Brain pericyte (primary cell): Measurements from ENCODE around the gene CFAP97D1.
"Not testable (repeated sequence)": the region's sequence is repeated elsewhere in the genome, so short reads cannot be mapped to it uniquely, and the experiment has no call there.

ENCODE experiments used
- DNase-seq: peaks from one replicate; pipeline ENCODE4 v3.0.0-alpha.2; 2012; ENCODE audit warnings: low read depth, low spot score

CFAP97D1 gene

GRCh38 chr17:43768382-43768781 is 11.9 kb upstream of the CFAP97D1 start:
- DNase-seq, result no peak

DNA sequence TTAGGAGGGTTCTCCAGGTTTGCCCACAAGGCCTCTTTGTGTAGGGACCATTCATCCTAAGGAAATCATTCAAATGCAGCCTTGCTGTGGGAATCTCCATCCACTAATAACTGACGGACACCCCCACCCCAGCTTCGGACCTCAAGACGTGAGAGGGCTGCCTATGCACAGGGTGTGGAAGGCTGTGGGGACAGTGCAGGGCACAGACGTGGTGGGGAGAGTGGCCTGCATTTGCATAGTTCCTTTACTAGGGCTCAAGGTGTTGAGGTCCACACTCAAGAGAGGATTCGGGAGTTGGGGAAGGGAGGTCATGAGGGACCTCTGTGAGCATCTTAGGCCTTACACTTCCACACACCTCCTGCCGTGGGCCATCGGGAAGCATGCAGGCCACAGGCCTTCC is 11.3 kb upstream of the CFAP97D1 start:
- no peak for DNase-seq

- DNase-seq, result no peak
Measured at GRCh38 chr17:43769426-43769825, 10.8 kb upstream of the CFAP97D1 start.

GRCh38 chr17:43769859-43770258 is 10.4 kb upstream of the CFAP97D1 start:
- DNase-seq, result no peak

DNA sequence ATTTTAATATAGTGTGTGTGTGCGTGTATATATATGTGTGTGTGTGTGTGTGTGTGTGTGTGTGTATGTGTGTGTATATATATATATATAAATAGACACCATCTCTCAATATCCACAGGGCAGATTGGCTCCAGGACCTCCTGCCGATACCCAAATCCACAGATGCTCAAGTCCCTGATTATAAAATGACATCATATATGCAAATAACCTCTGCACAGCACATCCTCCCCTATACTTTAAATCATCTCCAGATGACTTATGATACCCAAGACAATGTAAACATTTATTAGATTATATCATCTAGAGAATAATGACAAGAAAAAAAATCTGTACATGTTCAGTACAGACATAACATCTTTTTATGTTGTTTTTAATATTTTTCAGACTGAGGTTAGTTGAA is 9.3 kb upstream of the CFAP97D1 start:
- DNase-seq, result no peak

DNA sequence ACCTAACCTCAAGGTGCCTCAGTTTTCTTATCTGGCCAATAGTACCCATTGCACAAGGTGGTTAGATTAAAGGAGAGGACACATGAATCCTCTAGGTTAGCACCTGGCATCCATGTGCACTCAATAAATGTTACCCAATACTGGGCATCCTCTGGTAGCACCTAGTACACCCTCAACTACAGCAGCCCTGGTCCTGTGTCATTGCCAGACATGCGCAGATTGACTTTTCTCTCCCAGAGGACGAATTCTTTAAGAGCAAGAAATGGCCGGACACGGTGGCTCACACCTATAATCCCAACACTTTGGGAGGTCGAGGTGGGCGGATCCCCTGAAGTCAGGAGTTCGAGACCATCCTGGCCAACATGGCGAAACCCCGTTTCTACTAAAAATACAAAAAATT is 8.8 kb upstream of the CFAP97D1 start:
- no peak for DNase-seq

DNA sequence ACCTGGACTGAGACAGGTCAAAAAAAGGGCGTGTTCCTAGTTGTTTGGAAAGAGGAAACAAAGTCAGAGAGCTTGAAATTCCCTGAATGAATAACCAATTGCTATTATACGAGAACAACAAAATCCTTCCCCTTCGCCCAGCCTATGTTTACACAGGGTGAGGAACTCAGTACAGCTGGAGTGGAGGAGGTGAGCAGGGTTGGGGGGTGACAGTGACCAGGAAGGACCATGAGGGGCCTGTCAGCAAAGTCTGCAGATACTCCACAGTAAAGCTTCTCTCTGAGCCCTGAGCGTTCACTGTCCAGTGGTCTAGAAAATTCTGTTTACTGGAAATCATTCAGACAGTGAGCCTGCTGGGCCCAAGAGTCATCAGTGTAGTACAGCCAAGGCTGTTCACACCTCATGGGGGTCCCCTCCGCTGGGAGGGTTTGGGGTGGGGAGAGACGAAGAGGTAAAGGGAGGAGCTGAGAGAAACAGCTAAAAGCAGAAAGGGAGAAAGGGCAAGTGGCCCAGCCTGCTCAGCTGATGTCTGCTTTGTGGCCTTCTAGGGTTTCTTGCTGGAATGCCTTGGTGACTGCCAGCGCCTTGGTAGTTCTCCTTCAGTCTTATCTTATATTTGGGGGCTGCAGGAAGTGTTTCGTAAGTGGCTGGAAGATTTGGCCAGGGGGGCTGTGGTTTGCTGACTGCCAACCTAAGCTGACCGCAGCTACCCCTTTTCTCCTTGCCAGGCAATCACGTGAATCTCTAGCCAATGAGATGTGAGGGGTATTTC is 7.2 kb upstream of the CFAP97D1 start:
- DNase-seq, result no peak

DNA sequence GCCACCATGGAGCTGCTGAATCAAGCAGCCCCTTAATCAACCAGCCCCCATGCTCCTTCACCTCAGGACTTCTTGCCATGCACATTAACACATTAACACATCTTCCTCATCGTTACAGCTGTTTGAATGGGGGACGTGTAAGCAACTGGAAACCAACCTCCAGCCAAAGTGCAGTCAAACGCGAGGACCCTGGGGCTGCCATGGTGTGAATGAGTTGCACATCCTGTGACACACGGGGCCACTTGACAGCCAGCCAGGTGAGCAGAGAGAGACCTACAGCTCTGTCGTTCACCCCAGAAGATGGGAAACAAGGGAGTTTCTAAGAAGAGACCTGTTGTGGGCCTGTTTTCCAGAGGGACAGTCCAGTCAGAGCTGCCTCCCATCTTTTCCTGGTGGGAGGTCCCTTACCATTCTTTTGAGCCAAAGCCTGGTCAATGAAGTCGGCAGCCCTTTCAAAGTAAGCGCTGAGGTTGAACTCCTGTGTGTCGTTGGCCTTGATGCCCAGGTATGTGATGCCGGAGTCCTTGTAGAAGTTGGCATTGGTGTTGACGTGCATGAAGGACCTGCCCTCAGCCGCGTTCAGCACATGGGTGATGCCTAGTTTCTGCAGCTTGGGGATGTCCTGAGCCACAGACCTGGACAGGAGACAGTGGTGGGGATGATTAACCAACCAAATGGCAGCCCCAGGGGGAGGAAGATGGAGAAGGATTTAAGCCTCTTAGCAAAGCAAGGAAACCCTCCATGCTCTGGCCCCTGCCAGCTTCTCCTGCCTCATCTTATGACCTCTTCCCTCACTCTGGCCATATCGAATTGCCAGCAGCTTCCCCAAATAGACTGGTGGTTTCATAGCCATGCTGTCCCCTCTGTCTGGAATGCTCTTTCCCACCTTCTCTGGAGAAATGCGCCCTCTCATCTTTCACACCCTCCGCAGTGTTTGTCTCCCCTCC is 5.7 kb upstream of the CFAP97D1 start:
- DNase-seq, result no peak

DNA sequence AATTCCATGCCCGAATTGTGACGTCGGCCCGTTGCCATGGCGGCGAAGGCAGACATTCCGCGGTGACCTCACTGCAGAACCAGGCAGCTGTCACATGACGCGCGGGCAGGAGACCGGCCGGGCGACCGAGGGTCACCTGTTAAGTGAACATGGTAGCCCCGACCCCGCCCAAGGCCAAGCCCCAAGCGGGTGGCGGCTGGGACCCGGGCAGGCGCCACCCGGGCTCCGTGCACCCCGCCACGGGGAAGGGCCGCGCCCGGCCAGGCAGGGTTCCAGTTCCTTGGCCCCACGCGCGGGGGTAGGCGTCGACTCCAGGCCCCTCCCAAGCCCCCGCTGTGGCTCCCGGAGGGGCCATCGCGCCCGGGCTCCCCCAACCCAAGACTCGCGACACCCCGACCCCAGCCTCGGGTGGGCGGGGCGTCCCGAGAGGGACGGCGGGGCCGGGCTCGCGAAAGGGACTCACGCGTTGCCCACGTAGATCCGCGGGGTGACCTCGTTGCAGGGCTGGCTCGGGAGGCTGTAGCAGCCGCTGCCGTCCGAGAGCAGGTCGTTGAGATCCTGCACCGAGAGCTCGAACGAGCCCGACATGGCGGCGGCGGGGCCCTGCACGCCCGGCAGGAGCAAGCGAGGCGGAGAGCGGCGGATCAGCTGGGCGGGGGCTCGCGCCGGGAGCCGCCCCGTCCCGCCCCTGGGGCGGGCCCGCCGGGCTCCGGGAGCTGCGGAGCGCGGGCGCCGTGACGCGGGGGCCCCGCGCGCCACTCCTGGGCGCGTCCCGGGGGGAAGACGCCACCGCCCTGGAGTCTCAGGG is 1.7 kb upstream of the CFAP97D1 start, which contains the start of gene DUSP3:
Gene DUSP3, minus strand, starts transcription at position 641 of the 808 bp plus-strand sequence. Its CDS starts 53 bp downstream, at position 588.
- DNase-seq, result peak; percentile 53

- DNase-seq, result no peak
Measured at GRCh38 chr17:43779145-43780125, 800 bp upstream of the CFAP97D1 start.

GRCh38 chr17:43782913-43783680 is 2.9 kb downstream of the CFAP97D1 start:
- DNase-seq, result no peak

- no peak for DNase-seq
Measured at GRCh38 chr17:43784068-43784467, 3.8 kb downstream of the CFAP97D1 start.

DNA sequence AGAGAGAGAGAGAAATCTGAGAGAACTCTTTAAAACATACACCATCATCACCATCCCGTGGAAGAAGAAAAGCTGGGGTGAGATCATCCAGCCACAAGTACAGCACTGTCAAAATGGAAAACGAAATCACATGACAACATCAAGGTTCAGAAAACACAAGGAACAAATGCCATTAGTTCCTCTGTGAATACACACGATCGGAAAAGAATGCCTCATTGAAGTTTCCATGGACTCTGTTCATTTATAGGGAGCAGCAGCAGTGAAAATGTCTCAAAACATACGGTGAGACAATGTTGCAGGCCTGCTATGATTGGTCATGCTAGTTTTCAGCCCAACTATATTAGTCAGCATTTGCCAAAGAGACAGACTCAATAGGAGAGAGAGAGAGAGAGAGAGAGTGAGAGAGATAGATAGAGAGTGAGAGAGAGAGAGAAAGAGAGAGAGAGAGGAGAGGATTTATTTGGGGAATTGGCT is 4.4 kb downstream of the CFAP97D1 start:
- DNase-seq, result no peak

DNA sequence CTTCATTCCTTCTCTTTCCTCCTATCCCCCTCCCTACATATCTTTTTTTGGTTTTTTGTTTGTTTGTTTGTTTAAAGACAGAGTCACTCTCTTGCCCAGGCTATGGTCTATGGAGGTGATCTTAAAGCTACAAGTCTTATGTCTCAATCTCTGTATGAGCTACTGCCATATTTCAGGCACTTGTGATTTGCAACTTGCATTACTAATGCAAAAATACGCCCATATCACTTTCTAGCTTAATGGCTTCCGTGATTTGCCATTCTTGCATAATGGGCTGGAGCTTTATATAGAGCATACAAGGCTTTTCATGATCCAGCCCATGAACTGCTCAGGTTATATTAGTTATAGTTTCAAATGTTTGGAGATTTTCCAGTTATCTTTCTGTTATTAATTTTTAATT is 7.5 kb downstream of the CFAP97D1 start:
- DNase-seq, result no peak

DNA sequence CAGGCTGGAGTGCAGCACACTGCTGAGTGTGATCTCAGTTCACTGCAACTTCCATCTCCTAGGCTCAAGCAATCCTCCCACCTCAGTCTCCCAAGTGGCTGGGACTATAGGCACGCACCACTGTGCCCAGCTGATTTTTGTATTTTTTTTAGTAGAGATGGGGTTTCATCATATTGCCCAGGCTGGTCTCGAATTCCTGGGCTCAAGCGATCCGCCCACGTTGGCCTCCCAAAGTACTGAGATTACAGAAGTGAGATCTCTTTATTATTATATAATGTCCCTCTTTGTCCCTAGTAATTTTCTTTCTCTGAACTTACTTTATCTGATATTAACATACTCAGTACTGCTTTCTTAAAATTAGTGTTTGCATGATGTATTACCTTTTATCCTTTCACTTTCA is 8.3 kb downstream of the CFAP97D1 start:
- no peak for DNase-seq

- no peak for DNase-seq
Measured at GRCh38 chr17:43789482-43789881, 9.2 kb downstream of the CFAP97D1 start.

- no peak for DNase-seq
Measured at GRCh38 chr17:43790311-43790940, 10.2 kb downstream of the CFAP97D1 start.

DNA sequence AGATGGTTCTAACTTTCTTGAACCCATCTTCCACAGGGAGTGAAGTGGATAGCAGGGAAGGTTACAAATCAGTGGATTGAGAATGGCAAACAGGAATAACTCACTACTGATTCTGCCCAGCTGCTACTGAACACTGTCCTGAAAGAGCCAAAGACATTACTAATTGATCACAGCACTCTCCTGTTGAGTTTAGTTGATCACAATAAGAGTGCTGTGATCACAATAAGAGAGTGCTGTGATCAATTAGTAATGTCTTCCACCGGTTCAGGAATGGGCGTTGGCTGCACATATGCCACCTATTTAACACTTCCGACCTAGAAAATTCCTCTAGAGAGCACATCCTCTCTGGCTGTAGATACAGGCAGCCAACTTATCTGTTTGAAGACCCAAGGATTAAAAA is 11.4 kb downstream of the CFAP97D1 start:
- no peak for DNase-seq

DNA sequence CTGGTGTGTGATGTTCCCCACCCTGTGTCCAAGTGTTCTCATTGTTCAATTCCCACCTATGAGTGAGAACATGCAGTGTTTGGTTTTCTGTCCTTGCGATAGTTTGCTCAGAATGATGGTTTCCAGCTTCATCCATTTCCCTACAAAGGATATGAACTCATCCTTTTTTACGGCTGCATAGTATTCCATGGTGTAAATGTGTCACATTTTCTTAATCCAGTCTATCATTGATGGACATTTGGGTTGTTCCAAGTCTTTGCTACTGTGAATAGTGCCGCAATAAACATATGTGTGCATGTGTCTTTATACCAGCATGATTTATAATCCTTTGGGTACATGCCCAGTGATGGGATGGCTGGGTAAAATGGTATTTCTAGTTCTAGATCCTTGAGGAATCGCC is 12.4 kb downstream of the CFAP97D1 start:
- not testable (repeated sequence) for DNase-seq
